NCI-H748 treated with DMSO at 0.1 percent for 48 hours (cell line): Measurements from ENCODE around the gene C10orf143.
"Not testable (repeated sequence)": the region's sequence is repeated elsewhere in the genome, so short reads cannot be mapped to it uniquely, and the experiment has no call there.

Source experiments
- DNase-seq: peaks from one replicate; lab custom pipeline; 2025; lab: John Stamatoyannopoulos, UW

The C10orf143 gene

DNA sequence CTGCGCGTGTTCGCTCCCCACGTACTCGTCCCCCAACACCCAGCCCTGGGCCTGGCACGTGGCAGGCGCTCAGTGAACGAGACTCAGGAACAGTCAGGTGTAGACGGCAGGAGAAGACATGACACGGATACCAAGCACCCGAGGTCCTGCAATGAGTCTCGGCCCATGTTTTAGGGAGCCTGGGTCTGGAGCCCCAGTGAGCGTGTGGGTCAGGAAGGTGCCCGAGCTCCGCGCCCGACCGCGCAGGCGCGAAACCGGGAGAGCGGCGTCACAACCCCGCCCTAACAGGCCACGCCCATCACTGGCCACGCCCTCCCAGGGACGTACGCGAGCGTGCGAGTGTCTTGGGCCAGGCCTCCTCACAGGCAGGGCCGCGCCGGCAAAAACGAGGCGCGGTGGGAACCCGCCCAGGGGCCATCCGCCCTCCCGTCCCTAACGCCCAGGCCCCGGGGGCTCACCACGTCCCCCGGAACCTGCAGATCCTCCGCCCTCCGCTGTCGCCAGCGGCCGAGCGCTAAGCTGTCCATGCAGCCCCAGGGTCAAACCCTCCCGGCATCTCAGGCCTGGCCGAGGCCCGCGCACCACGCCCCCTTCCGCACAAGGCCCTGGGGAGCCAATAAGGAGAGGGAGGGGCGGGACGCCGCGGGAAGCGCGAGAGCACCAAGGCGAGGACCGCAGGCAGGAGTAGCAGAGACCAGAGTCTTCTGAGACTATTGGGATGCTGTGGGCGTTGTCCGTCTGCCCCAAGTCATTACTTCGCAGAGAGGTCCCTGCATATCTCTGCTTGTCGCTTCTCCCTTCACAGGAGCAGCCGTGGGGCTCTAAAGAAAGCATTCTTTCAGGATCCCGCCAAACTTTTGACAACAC is at the start of gene C10orf143:
C10orf143 (minus strand) TSS at position 585 of the 867 bp plus-strand sequence; CDS start at position 527, 58 bp downstream.
- DNase-seq, result peak; percentile 91

DNA sequence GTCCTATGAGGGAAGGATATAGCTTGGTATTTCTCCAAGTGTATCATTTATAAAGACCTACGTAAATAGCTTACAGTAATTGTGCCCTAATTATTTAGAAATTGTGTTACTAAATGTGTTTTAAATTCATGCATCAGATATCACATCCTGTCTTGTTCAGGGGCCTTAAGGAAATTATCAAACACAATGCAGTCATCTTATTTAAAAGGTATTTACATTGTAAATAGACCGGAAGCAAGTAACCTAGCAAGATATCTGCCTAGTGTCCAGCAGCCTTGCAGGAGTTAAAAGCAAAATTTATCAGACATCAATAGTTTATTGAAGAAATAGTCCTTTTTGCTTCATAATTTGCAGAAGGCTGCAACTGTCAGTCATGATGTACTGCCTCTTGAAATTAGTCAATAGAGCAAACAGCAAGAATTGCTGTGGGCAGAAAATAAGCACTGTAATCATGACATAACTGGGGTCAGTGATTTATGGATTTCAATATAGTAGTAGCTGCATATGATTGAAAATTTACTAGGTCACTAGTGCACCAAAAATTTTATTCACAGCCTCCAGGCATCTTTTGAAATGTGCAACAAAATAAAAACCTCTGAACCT is 48.7 kb upstream of the C10orf143 start:
- no peak for DNase-seq

DNA sequence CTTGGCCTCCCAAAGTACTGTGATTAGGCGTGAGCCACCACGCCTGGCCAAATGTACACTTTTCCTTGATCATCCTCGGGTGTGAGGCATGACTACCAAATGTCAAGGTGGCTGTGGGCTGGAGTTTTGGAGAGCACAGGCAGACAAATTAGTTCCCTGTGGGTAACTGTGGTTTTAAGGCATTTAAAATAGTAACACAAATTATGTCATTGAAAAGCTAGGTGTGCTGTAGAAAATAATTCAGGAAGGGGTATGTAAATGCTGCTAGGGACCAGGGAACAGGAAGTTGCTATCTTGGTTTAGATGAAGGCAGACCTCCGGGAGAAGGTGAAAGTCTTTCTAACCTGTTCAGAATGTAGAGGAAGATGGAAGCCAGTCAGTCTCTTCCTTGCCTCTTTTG is 35.4 kb upstream of the C10orf143 start:
- DNase-seq, result no peak

GRCh38 chr10:130141878-130142277 is 31.2 kb upstream of the C10orf143 start:
- DNase-seq, result no peak

DNA sequence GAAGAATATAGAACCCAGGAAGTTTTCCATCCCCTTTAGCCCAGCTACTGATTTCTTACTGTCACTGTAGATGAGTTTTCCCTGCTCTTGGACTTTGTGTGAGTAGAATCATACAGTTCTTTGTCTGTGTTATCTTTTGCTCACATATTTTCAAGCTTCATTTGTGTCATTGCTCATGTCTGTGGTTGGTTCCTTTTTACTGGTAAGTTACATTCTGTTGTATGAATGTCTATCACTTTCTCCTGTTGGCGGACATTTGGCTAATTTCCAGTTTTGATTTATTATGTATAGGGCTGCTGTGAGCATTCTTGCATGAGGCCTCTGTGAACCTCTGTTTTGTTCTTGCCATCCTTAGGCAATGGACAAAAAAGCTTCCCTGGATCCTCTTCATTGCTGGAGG is 30.8 kb upstream of the C10orf143 start:
- no peak for DNase-seq

DNA sequence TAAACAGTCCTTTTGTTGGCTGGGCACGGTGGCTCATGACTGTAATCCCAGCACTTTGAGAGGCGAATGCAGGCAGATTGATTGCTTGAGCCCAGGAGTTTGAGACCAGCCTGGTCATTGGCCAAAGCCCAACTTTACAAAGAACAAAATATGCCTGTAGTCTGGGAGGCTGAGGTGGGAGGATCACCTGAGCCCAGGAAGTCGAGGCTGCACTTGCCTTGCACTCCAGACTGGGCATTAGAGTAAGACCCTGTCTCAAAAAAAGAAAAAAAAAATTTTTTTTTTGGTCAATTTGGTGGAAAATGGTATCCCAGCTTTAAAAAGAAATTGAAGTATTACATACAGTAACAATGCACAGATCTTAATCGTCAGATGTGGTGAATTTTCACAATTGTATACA is 30.4 kb upstream of the C10orf143 start:
- DNase-seq, result no peak

DNA sequence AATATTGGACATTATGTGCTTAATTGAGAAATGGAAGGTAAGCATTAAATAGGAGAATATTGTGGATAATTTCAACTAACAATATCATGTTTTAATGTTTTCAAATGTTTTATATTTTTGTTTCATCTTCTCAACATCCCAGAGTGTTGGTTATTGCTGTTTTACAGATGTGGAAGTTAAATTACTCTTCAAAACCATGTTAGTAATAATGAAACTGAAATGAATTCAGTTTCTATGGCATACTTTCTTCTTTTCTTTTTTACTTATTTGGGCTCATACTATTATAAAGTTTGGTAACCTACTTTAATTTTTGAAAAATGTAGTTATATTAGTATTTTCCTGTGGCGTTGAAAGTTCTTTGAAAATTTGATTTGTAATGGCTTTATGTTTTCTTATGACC is 29.8 kb upstream of the C10orf143 start:
- no peak for DNase-seq

- DNase-seq, result peak; percentile 46
Measured at GRCh38 chr10:130138479-130138866, 27.8 kb upstream of the C10orf143 start.

- DNase-seq, result no peak
Measured at GRCh38 chr10:130137659-130138478, 27.2 kb upstream of the C10orf143 start.

- no peak for DNase-seq
Measured at GRCh38 chr10:130137090-130137448, 26.4 kb upstream of the C10orf143 start.

- peak; percentile 43 for DNase-seq
Measured at GRCh38 chr10:130136226-130137089, 25.8 kb upstream of the C10orf143 start, which contains the start of gene GLRX3. Gene GLRX3, plus strand, starts transcription at chr10:130136391. Its CDS starts 30 bp downstream, at chr10:130136421.

DNA sequence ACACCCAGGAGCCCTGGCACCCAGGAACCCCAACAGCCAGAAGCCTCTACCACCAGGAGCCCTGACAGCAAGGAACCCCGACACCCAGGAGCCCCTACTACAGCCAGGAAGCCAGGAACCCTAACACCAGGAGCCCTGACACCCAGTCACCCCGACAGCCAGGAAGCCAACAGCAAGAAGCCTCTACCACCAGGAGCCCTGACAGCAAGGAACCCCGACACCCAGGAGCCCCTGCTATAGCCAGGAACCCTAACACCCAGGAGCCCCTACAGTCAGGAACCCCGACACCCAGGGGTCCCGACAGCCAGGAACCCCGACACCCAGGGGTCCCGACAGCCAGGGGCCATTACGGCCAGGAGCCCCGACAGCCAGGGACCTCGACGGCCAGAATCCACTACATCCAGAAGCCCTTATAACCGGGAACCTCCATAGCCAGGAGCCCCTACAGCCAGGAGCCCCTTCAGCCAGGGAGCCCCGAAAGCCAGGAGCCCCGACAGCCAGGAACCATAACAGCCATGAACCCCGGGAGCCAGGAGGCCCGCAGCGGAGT is 25.1 kb upstream of the C10orf143 start:
- no peak for DNase-seq

- no peak for DNase-seq
Measured at GRCh38 chr10:130128922-130129321, 18.3 kb upstream of the C10orf143 start.

DNA sequence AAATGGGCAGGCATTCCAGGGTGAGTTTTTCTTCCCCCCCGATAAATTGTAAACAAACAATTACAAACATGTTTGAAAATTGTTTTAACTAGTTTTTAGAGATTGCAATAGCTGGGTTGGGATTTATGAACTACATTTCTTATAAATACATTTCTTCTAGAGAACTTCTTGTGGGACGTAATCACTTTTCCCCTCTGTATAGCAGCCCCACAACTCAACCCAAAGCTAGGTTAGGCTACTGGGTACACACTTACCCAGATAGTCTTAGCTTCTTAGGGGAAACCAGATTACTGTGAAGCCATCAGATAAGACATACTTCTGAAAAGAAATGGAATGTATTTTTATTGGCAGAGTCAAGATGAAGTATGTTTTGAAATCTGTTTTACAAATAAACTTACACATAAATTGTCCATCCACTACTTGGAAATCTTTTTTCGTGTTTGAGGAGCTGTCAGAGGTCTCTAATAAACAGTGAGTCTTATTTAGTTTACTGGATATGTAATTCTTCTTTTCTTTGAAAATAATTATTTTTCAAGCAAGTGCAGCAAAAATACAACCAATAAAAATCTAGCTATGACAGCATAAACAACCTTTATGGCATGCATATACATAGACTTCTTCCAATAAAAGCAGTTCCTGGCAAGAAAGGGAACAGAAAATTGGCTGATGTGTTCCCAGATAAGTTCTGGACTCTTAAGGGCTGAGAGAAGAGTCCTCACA is 17.6 kb upstream of the C10orf143 start:
- no peak for DNase-seq

DNA sequence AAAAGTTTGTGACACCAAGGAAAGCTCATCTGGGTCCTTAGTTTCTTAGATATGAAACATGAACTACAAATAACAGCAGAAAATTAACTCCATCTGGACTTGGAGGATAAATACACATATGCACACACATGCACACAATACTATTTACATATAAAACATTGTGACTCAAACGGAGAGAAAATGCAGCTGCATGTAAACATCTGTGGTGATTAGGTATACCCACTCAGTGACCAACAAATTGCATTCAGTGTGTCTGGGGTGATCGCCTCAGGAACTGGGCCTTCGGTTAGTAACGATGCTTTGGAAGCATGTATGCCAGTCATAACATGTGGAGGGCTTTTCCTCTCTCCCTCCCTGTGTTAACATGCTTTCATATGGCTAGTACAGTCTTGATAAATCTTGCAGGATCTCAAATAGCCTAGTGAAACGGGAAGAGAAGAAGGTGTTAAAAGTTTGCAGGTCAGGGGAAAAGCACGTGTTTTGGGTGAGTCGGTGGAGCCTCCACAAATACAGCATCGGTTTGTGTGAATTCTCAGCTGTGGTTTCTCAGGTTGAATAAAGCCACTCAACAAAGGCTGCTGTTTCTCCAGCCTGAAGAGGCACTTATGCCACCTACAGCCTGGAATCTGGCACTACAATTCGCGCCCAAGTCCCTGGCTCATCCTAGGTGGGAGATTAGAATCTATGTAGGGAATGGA is 16.9 kb upstream of the C10orf143 start:
- DNase-seq, result peak; percentile 24

- no peak for DNase-seq
Measured at GRCh38 chr10:130121486-130122079, 11.0 kb upstream of the C10orf143 start.

DNA sequence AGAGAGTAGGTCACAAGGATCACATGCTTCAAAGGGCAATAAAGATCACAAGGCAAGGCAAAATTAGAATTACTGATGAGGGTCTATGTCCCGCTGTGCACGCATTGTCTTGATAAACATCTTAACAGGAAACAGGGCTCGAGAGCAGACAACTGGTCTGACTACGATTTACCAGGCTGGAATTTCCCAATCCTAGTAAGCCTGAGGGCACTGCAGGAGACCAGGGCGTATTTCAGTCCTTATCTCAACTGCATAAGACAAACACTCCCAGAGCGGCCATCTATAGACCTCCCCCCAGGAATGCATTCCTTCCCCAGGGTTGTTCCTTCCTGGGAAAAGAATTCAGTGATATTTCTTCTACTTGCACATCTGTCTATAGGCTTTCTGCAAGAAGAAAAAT is 6.9 kb upstream of the C10orf143 start:
- not testable (repeated sequence) for DNase-seq

DNA sequence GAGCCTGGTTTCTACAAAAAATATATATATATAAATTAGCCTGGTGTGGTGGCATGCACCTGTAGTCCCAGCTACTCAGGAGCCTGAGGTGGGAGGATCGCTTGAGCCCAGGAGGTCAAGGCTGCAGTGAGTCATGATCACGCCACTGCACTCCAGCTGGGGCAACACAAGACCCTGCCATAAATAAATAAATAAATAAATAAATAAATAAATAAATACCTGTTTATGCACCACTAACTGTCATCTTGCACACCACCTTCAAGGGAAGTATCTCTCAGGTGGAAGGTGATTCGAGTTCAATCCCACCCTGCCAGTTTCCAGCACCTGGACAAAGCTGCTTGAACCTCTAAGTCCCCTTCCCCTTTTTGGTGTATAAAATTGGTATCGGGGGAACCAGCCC is 6.3 kb upstream of the C10orf143 start:
- DNase-seq, result not testable (repeated sequence)

DNA sequence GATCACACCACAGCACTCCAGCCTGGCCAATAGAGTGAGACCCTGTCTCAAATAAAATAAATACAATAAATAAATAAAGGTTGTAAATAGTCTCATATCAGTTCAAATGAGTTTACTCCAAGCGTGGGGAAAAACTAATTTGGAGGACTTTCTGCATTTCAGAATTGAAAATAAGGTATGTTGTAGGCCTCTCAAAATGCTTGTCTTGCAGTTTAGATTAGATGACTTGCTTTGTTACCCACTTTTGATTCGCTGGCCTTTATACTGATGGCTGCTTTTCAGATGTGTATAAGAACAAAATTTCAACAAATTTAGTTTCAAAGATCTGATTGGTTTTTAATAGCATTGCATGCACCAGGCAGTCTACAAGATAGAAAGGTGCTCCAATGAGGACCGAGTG is 2.2 kb upstream of the C10orf143 start:
- DNase-seq, result no peak

- DNase-seq, result no peak
Measured at GRCh38 chr10:130111852-130112180, 1.2 kb upstream of the C10orf143 start.
